Prostate gland (tissue), 2 donors: ENCODE data around the gene CDC42BPA.

Experiments used
- POLR2A ChIP-seq: fragments of 450-650 bp; IDR thresholded peaks from one replicate; pipeline ENCODE4 v1.6.1; 2016; ENCODE audit warnings: antibody characterized with exemption, mild to moderate bottlenecking
- TF ChIP-seq, protein P1 (sequence below), 4 experiments: fragments of 200-600 bp in 2 of 4; fragments of 450-650 bp in 2 of 4; sonication (generic) in 2 of 4; IDR thresholded peaks; 1 replicate in 3 of 4; 2 replicates in 1 of 4; pipeline ENCODE4 v1.5.1; 2016 to 2019; ENCODE audit warnings: antibody characterized with exemption in 4 of 4, mild to moderate bottlenecking in 2 of 4, moderate library complexity in 2 of 4

DNA sequence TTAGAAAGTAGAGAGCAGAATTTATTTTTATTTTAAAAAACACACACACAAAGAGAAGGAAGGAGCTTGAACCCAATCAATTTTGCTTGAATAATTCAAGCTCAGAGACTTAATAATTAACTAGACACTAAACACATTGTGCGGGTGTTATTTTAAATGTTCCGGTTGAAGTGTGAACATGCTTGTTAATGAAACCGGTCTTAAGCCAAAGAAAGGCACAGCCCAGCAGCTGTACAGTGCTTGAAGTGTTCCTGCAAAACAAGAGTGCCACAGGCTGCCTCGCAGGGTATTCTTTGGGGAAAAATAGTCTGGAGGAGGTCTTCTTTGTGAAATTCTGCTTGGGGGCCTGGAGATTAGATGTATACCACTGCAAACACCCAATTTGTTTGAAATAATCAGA is 2.2 kb upstream of the CDC42BPA start:
- TF ChIP-seq POLR2A, result no peak
- TF ChIP-seq, protein P1, sequence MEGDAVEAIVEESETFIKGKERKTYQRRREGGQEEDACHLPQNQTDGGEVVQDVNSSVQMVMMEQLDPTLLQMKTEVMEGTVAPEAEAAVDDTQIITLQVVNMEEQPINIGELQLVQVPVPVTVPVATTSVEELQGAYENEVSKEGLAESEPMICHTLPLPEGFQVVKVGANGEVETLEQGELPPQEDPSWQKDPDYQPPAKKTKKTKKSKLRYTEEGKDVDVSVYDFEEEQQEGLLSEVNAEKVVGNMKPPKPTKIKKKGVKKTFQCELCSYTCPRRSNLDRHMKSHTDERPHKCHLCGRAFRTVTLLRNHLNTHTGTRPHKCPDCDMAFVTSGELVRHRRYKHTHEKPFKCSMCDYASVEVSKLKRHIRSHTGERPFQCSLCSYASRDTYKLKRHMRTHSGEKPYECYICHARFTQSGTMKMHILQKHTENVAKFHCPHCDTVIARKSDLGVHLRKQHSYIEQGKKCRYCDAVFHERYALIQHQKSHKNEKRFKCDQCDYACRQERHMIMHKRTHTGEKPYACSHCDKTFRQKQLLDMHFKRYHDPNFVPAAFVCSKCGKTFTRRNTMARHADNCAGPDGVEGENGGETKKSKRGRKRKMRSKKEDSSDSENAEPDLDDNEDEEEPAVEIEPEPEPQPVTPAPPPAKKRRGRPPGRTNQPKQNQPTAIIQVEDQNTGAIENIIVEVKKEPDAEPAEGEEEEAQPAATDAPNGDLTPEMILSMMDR (IDR thresholded peaks at IDR 0.05), result no peak
